ENCODE measurements around the gene GPR35. TPM values are rescaled to one million over a fixed set of nuclear protein-coding genes. Genes with fewer than 3 reads are reported as not detected.

Gene GPR35
- total RNA-seq, 1 donor from 2014 or later: not detected

- TF ChIP-seq, protein P1, sequence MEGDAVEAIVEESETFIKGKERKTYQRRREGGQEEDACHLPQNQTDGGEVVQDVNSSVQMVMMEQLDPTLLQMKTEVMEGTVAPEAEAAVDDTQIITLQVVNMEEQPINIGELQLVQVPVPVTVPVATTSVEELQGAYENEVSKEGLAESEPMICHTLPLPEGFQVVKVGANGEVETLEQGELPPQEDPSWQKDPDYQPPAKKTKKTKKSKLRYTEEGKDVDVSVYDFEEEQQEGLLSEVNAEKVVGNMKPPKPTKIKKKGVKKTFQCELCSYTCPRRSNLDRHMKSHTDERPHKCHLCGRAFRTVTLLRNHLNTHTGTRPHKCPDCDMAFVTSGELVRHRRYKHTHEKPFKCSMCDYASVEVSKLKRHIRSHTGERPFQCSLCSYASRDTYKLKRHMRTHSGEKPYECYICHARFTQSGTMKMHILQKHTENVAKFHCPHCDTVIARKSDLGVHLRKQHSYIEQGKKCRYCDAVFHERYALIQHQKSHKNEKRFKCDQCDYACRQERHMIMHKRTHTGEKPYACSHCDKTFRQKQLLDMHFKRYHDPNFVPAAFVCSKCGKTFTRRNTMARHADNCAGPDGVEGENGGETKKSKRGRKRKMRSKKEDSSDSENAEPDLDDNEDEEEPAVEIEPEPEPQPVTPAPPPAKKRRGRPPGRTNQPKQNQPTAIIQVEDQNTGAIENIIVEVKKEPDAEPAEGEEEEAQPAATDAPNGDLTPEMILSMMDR (conservative IDR thresholded peaks at IDR 0.05; ENCODE audit: low read depth, low read length): no peak
- no peak for DNase-seq (ENCODE audit: low read depth)
- no peak overlapping the region for H3K4me3 ChIP-seq (ENCODE audit: low read depth, low read length)
Measured at GRCh38 chr2:240619506-240620148, 5.7 kb upstream of the GPR35 start.

- no peak for DNase-seq (ENCODE audit: low read depth)
- TF ChIP-seq, protein P1 (conservative IDR thresholded peaks at IDR 0.05; ENCODE audit: low read depth, low read length): no peak
- H3K4me3 ChIP-seq (ENCODE audit: low read depth, low read length): no peak overlapping the region
Measured at GRCh38 chr2:240620149-240620731, 5.0 kb upstream of the GPR35 start.

GRCh38 chr2:240620859-240621258 lies 4.4 kb upstream of the GPR35 start:
- no peak overlapping the region for H3K4me3 ChIP-seq (ENCODE audit: low read depth, low read length)
- TF ChIP-seq, protein P1 (conservative IDR thresholded peaks at IDR 0.05; ENCODE audit: low read depth, low read length): no peak
- DNase-seq (ENCODE audit: low read depth): no peak

DNA sequence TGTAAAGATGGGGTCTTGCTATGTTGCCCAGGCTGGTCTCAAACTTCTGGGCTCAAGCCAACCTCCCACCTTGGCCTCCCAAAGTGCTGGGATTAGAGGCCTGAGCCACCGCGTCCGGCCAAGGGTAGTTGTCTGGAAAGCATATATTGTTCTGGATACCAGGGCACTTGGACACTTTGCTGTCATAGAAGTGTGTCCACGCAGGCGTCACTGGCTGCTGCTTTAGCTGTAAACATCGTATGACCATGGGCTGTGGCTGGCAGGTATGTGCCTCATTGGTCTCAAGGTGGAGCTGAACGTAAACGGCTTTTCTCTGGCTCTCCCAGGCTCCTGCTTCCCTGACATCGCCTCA lies 3.2 kb upstream of the GPR35 start:
- TF ChIP-seq, protein P1 (conservative IDR thresholded peaks at IDR 0.05; ENCODE audit: low read depth, low read length): no peak
- no peak overlapping the region for H3K4me3 ChIP-seq (ENCODE audit: low read depth, low read length)
- DNase-seq (ENCODE audit: low read depth): no peak

- TF ChIP-seq, protein P1 (conservative IDR thresholded peaks at IDR 0.05; ENCODE audit: low read depth, low read length): no peak
- DNase-seq (ENCODE audit: low read depth): no peak
- H3K4me3 ChIP-seq (ENCODE audit: low read depth, low read length): no peak overlapping the region
Measured at GRCh38 chr2:240622531-240623235, 2.6 kb upstream of the GPR35 start.

- TF ChIP-seq, protein P1 (conservative IDR thresholded peaks at IDR 0.05; ENCODE audit: low read depth, low read length): no peak
- no peak for DNase-seq (ENCODE audit: low read depth)
- no peak overlapping the region for H3K4me3 ChIP-seq (ENCODE audit: low read depth, low read length)
Measured at GRCh38 chr2:240623531-240624010, 1.7 kb upstream of the GPR35 start.

Data from epithelial cell of proximal tubule (primary cell).